Endodermal cell (in vitro differentiated cells): ENCODE results near the gene COQ8B. TPM values are rescaled to one million over a fixed set of nuclear protein-coding genes. Genes with fewer than 3 reads are reported as not detected.
A peak's percentile ranks its signal among the peaks of the same experiment; 100 is the strongest.

Source experiments
- DNase-seq: peaks from one replicate; pipeline ENCODE4 v3.0.0-alpha.2; 2017
- H3K27ac ChIP-seq: 2 replicates; pipeline ENCODE4 v1.5.1; 2013; ENCODE audit warnings: mild to moderate bottlenecking, low read depth, low read length, moderate library complexity
- H3K27me3 ChIP-seq: 2 replicates; pipeline ENCODE4 v1.6.1; 2013; ENCODE audit warnings: mild to moderate bottlenecking, low read length, moderate library complexity; ENCODE audit not compliant: insufficient read depth, control insufficient read depth, poor library complexity, severe bottlenecking
- H3K36me3 ChIP-seq: 2 replicates; pipeline ENCODE4 v1.7.0; 2013; ENCODE audit warnings: mild to moderate bottlenecking, low read length, moderate library complexity; ENCODE audit not compliant: control insufficient read depth, insufficient read depth
- H3K4me1 ChIP-seq: one replicate; pipeline ENCODE4 v1.7.0; 2013; ENCODE audit warnings: low read length; ENCODE audit not compliant: control insufficient read depth, insufficient read depth
- H3K4me3 ChIP-seq: 2 replicates; pipeline ENCODE4 v1.5.1; 2013; ENCODE audit warnings: mild to moderate bottlenecking, low read length, moderate library complexity
- H3K9ac ChIP-seq: 2 replicates; pipeline ENCODE4 v1.6.1; 2013; ENCODE audit warnings: mild to moderate bottlenecking, low read length, moderate library complexity; ENCODE audit not compliant: poor library complexity, severe bottlenecking; ENCODE audit errors: extremely low read depth
- H3K9me3 ChIP-seq: 2 replicates; pipeline ENCODE4 v1.6.1; 2013; ENCODE audit warnings: mild to moderate bottlenecking, low read length, moderate library complexity; ENCODE audit not compliant: control insufficient read depth
- H3K27ac Mint-ChIP-seq: 2 replicates; pipeline ENCODE4 v1.8.0; 2020; ENCODE audit warnings: mixed read lengths
- H3K27me3 Mint-ChIP-seq: 2 replicates; pipeline ENCODE4 v1.8.0; 2021; ENCODE audit warnings: mild to moderate bottlenecking, mixed read lengths; ENCODE audit not compliant: insufficient read depth
- H3K36me3 Mint-ChIP-seq: 2 replicates; pipeline ENCODE4 v1.8.0; 2020; ENCODE audit warnings: low read depth, mixed read lengths
- H3K4me1 Mint-ChIP-seq: 2 replicates; pipeline ENCODE4 v1.8.0; 2020; ENCODE audit warnings: mixed read lengths
- H3K4me3 Mint-ChIP-seq: 2 replicates; pipeline ENCODE4 v1.8.0; 2020; ENCODE audit warnings: mild to moderate bottlenecking, moderate library complexity, mixed read lengths
- H3K9me3 Mint-ChIP-seq: 2 replicates; pipeline ENCODE4 v1.8.0; 2020; ENCODE audit warnings: mild to moderate bottlenecking, mixed read lengths
- CTCF ChIP-seq: fragments of 200-600 bp; sonication (generic); conservative IDR thresholded peaks from 2 replicates; pipeline ENCODE4 v1.5.0; 2021; ENCODE audit warnings: antibody characterized with exemption, mild to moderate bottlenecking
- WGBS, 2 experiments: methylation state at CpG; one replicate each; pipeline versions ENCODE4 v1.1.5 to v1.1.7; 2013; ENCODE audit warnings: missing lambda C conversion rate in 2 of 2, mixed read lengths in 1 of 2; ENCODE audit not compliant: insufficient coverage in 1 of 2, insufficient read length in 1 of 2; 5-methylcytosine and 5-hydroxymethylcytosine counted together
- total RNA-seq, 2 donors: library from RNA; stranded (reverse); fragmentation: NEBNext Ultra II Directional in 1 of 2; extraction: Animal tissue kit (Norgen Biotek cat#: 25700) in 1 of 2; gene quantifications; 2 replicates in 1 of 2; 3 replicates in 1 of 2; pipeline ENCODE4 v1.2.1, GENCODE V29; 2021

COQ8B gene
- total RNA-seq, 2 donors from 2014 or later = 45.6 to 49.8 TPM

GRCh38 chr19:40666803-40667438 lies 49.8 kb downstream of the COQ8B start:
- peaks cover 19% of the 10 kb centered on the region for H3K27me3 Mint-ChIP-seq
- no peak overlapping the region for H3K27ac Mint-ChIP-seq
- Histone ChIP-seq H3K27ac (no peak overlapping the region), H3K9me3 (no peaks in the 10 kb centered on the region), H3K27me3 (peaks cover 7% of the 10 kb centered on the region), H3K36me3 (peaks cover 33% of the 10 kb centered on the region), H3K4me3 (no peak overlapping the region), H3K9ac (no peak overlapping the region), H3K4me1 (no peaks in the 10 kb centered on the region)
- no peaks in the 10 kb centered on the region for H3K9me3 Mint-ChIP-seq
- no peak for DNase-seq
- 93 to 94% methylated on average over 2 to 14 of the region's 14 CpGs for WGBS, 2 experiments
- H3K4me1 Mint-ChIP-seq = no peaks in the 10 kb centered on the region
- no peak overlapping the region for H3K4me3 Mint-ChIP-seq
- TF ChIP-seq CTCF = no peak
- H3K36me3 Mint-ChIP-seq = peaks cover 42% of the 10 kb centered on the region

- Mint-ChIP-seq H3K36me3 (peaks cover 16% of the 10 kb centered on the region), H3K9me3 (no peaks in the 10 kb centered on the region), H3K4me1 (no peaks in the 10 kb centered on the region), H3K27ac (no peak overlapping the region), H3K4me3 (peak overlapping the region; percentile 64), H3K27me3 (peaks cover 19% of the 10 kb centered on the region)
- 66 to 67% methylated on average over 18 to 24 of the region's 24 CpGs for WGBS, 2 experiments
- no peak for TF ChIP-seq CTCF
- peak overlapping the region; percentile 75 for H3K4me3 ChIP-seq
- peaks cover 7% of the 10 kb centered on the region for H3K27me3 ChIP-seq
- no peaks in the 10 kb centered on the region for H3K4me1 ChIP-seq
- DNase-seq = no peak
- H3K9me3 ChIP-seq = no peaks in the 10 kb centered on the region
- no peak overlapping the region for H3K9ac ChIP-seq
- H3K27ac ChIP-seq = no peak overlapping the region
- H3K36me3 ChIP-seq = peaks cover 6% of the 10 kb centered on the region
Observed at GRCh38 chr19:40663695-40664692, 52.7 kb downstream of the COQ8B start.

- Mint-ChIP-seq H3K9me3 (no peaks in the 10 kb centered on the region), H3K4me1 (no peaks in the 10 kb centered on the region), H3K27me3 (peaks cover 19% of the 10 kb centered on the region), H3K36me3 (peaks cover 7% of the 10 kb centered on the region), H3K4me3 (peak overlapping the region; percentile 64), H3K27ac (no peak overlapping the region)
- H3K4me1 ChIP-seq = no peaks in the 10 kb centered on the region
- peak overlapping the region; percentile 53 for H3K27ac ChIP-seq
- peak; percentile 97 for DNase-seq
- peak overlapping the region; percentile 49 for H3K9ac ChIP-seq
- H3K4me3 ChIP-seq = peak overlapping the region; percentile 75
- whole genome bisulfite sequencing, 2 experiments = 0 to 2% methylated on average over 22 to 59 of the region's 60 CpGs
- peak; percentile 97 for TF ChIP-seq CTCF
- H3K36me3 ChIP-seq = no peaks in the 10 kb centered on the region
- no peaks in the 10 kb centered on the region for H3K9me3 ChIP-seq
- peaks cover 7% of the 10 kb centered on the region for H3K27me3 ChIP-seq
Observed at GRCh38 chr19:40662925-40663694, 53.6 kb downstream of the COQ8B start.
